Measurements from ENCODE around the gene IFT88.

Gene IFT88

GRCh38 chr13:20652946-20653345, 86.0 kb downstream of the IFT88 start:
- TF ChIP-seq CTCF (IDR thresholded peaks at IDR 0.05) = no peak

GRCh38 chr13:20654156-20654555, 87.2 kb downstream of the IFT88 start:
- Histone ChIP-seq H3K27ac (no peak overlapping the region), H3K4me3 (no peak overlapping the region)
- TF ChIP-seq CTCF (IDR thresholded peaks at IDR 0.05) = no peak
- no peak for DNase-seq (ENCODE audit: low spot score)

More at GRCh38 chr13:20652946-20653345, 86.0 kb downstream of the IFT88 start:
- Histone ChIP-seq H3K27ac (no peak overlapping the region), H3K4me3 (no peak overlapping the region)
- no peak for DNase-seq (ENCODE audit: low spot score)

- H3K27ac ChIP-seq = no peak overlapping the region
These were observed 91.6 kb downstream of the IFT88 start for GRCh38 chr13:20658451-20659040.

GRCh38 chr13:20664351-20664750, 97.4 kb downstream of the IFT88 start:
- no peak overlapping the region for H3K27ac ChIP-seq
- TF ChIP-seq CTCF (IDR thresholded peaks at IDR 0.05) = no peak
- DNase-seq (ENCODE audit: low spot score) = no peak
- H3K4me3 ChIP-seq = no peak overlapping the region

More at GRCh38 chr13:20658451-20659040, 91.6 kb downstream of the IFT88 start:
- TF ChIP-seq CTCF (IDR thresholded peaks at IDR 0.05) = no peak
- DNase-seq (ENCODE audit: low spot score) = no peak
- H3K4me3 ChIP-seq = no peak overlapping the region

- Histone ChIP-seq H3K4me3 (no peak overlapping the region), H3K27ac (no peak overlapping the region)
- DNase-seq (ENCODE audit: low spot score) = no peak
- no peak for TF ChIP-seq CTCF (IDR thresholded peaks at IDR 0.05)
These were observed 100.0 kb downstream of the IFT88 start for GRCh38 chr13:20666948-20667347.

GRCh38 chr13:20667857-20668437, 101.0 kb downstream of the IFT88 start:
- DNase-seq (ENCODE audit: low spot score) = no peak
- Histone ChIP-seq H3K27ac (no peak overlapping the region), H3K4me3 (no peak overlapping the region)
- TF ChIP-seq CTCF (IDR thresholded peaks at IDR 0.05) = no peak

- H3K27ac ChIP-seq = no peak overlapping the region
- DNase-seq (ENCODE audit: low spot score) = no peak
- TF ChIP-seq CTCF (IDR thresholded peaks at IDR 0.05) = no peak
- H3K4me3 ChIP-seq = no peak overlapping the region
These were observed 102.2 kb downstream of the IFT88 start for GRCh38 chr13:20669162-20669561.
